ENCODE results near the gene FMNL3. TPM values are rescaled to one million over a fixed set of nuclear protein-coding genes. Genes with fewer than 3 reads are reported as not detected.
"Not testable (repeated sequence)": the region's sequence is repeated elsewhere in the genome, so short reads cannot be mapped to it uniquely, and the experiment has no call there.

FMNL3 gene
- total RNA-seq, 1 donor, result 24.6 TPM

GRCh38 chr12:49609875-49610154, 97.4 kb downstream of the FMNL3 start:
- Histone ChIP-seq H3K4me1 (ENCODE audit: insufficient read depth, low read length) (no peaks in the 10 kb centered on the region), H3K36me3 (ENCODE audit: insufficient read depth, low read length) (no peaks in the 10 kb centered on the region), H3K27ac (ENCODE audit: low read depth, low read length) (no peak overlapping the region), H3K27me3 (ENCODE audit: insufficient read depth, low read length) (no peaks in the 10 kb centered on the region), H4K20me1 (ENCODE audit: insufficient read depth, low read length) (no peaks in the 10 kb centered on the region), H3K79me2 (ENCODE audit: insufficient read depth, low read length) (no peaks in the 10 kb centered on the region), H2AFZ (ENCODE audit: low read length) (no peak overlapping the region), H3K4me2 (ENCODE audit: insufficient read depth, low read length) (no peak overlapping the region), H3K9me3 (ENCODE audit: low read depth, low read length) (no peaks in the 10 kb centered on the region), H3K4me3 (ENCODE audit: insufficient read depth, low read length) (no peak overlapping the region)
- DNase-seq (ENCODE audit: insufficient read length, low spot score, missing footprints), result no peak
- TF ChIP-seq CTCF (IDR thresholded peaks at IDR 0.05; ENCODE audit: extremely low read depth, low read depth, low read length), result peak; percentile 19

GRCh38 chr12:49609059-49609874, 97.9 kb downstream of the FMNL3 start:
- no peak overlapping the region for H3K4me3 ChIP-seq (ENCODE audit: insufficient read depth, low read length)
- no peak overlapping the region for H2AFZ ChIP-seq (ENCODE audit: low read length)
- no peak for DNase-seq (ENCODE audit: insufficient read length, low spot score, missing footprints)
- H3K36me3 ChIP-seq (ENCODE audit: insufficient read depth, low read length), result no peaks in the 10 kb centered on the region
- no peak overlapping the region for H3K27ac ChIP-seq (ENCODE audit: low read depth, low read length)
- no peaks in the 10 kb centered on the region for H3K4me1 ChIP-seq (ENCODE audit: insufficient read depth, low read length)
- no peaks in the 10 kb centered on the region for H4K20me1 ChIP-seq (ENCODE audit: insufficient read depth, low read length)
- H3K27me3 ChIP-seq (ENCODE audit: insufficient read depth, low read length), result no peaks in the 10 kb centered on the region
- no peak for TF ChIP-seq CTCF (IDR thresholded peaks at IDR 0.05; ENCODE audit: extremely low read depth, low read depth, low read length)
- H3K4me2 ChIP-seq (ENCODE audit: insufficient read depth, low read length), result no peak overlapping the region
- H3K79me2 ChIP-seq (ENCODE audit: insufficient read depth, low read length), result no peaks in the 10 kb centered on the region
- H3K9me3 ChIP-seq (ENCODE audit: low read depth, low read length), result no peaks in the 10 kb centered on the region

GRCh38 chr12:49605539-49605938, 101.7 kb downstream of the FMNL3 start, which contains the start of gene FAM186B:
Gene FAM186B (minus strand): TSS chr12:49605639. CDS start chr12:49605477, 162 bp downstream.
- H3K4me3 ChIP-seq (ENCODE audit: insufficient read depth, low read length); H3K4me2 ChIP-seq (ENCODE audit: insufficient read depth, low read length); H3K79me2 ChIP-seq (ENCODE audit: insufficient read depth, low read length); H3K4me1 ChIP-seq (ENCODE audit: insufficient read depth, low read length); H3K27me3 ChIP-seq (ENCODE audit: insufficient read depth, low read length); H3K36me3 ChIP-seq (ENCODE audit: insufficient read depth, low read length); H2AFZ ChIP-seq (ENCODE audit: low read length); H4K20me1 ChIP-seq (ENCODE audit: insufficient read depth, low read length); H3K27ac ChIP-seq (ENCODE audit: low read depth, low read length); DNase-seq (ENCODE audit: insufficient read length, low spot score, missing footprints); H3K9me3 ChIP-seq (ENCODE audit: low read depth, low read length): not testable (repeated sequence)

GRCh38 chr12:49604856-49605255, 102.3 kb downstream of the FMNL3 start:
- H3K4me2 ChIP-seq (ENCODE audit: insufficient read depth, low read length), result no peak overlapping the region
- H3K4me1 ChIP-seq (ENCODE audit: insufficient read depth, low read length), result no peaks in the 10 kb centered on the region
- no peaks in the 10 kb centered on the region for H4K20me1 ChIP-seq (ENCODE audit: insufficient read depth, low read length)
- H3K4me3 ChIP-seq (ENCODE audit: insufficient read depth, low read length), result no peak overlapping the region
- H3K27me3 ChIP-seq (ENCODE audit: insufficient read depth, low read length), result no peaks in the 10 kb centered on the region
- H3K36me3 ChIP-seq (ENCODE audit: insufficient read depth, low read length), result no peaks in the 10 kb centered on the region
- H3K79me2 ChIP-seq (ENCODE audit: insufficient read depth, low read length), result no peaks in the 10 kb centered on the region
- H2AFZ ChIP-seq (ENCODE audit: low read length), result no peak overlapping the region
- H3K9me3 ChIP-seq (ENCODE audit: low read depth, low read length), result no peaks in the 10 kb centered on the region
- DNase-seq (ENCODE audit: insufficient read length, low spot score, missing footprints), result no peak
- TF ChIP-seq CTCF (IDR thresholded peaks at IDR 0.05; ENCODE audit: extremely low read depth, low read depth, low read length), result no peak
- H3K27ac ChIP-seq (ENCODE audit: low read depth, low read length), result no peak overlapping the region
